Measurements from ENCODE around the gene NOL3. TPM values are rescaled to one million over a fixed set of nuclear protein-coding genes. Genes with fewer than 3 reads are reported as not detected.

Gene NOL3
- total RNA-seq, 1 experiment from 2014 or later: 8.5 TPM

DNA sequence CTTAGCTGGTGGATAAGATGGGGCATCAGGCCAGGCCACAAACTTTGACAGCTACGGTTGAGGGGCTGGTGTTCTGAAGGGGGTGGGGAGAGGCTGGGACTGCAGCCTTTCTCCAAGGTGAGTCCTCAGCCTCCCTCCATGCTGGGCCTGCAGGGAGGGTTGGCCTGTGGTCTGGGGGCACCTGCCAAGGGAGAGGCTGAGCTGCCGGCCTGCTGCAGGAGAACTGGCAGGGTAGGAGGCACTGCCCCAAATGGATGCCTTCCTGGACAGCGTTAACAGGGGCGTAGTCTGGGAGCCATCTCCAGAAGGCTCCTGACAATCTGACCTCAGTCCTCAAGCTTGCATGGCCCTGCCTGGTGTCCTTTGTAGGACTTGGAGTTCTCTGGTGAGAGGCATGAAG is 33.7 kb downstream of the NOL3 start:
- H3K27me3 Mint-ChIP-seq (ENCODE audit: low read depth): no peaks in the 10 kb centered on the region
- ChIA-PET POLR2A (no interaction called here), CTCF (interaction anchor here (0.7 to 1.0 kb wide), 2 partner anchors 19 to 42 kb away, joined by 3 read pairs; no protein-coding TSS in a partner anchor)
- H3K4me1 Mint-ChIP-seq: peaks cover 3% of the 10 kb centered on the region
- no peaks in the 10 kb centered on the region for H3K9me3 Mint-ChIP-seq
- no peak overlapping the region for H3K27ac Mint-ChIP-seq
- no peak for ATAC-seq
- TF ChIP-seq CDX4 (CRISPR knock-in tag; IDR thresholded peaks at IDR 0.05; ENCODE audit: borderline replicate concordance) (no peak), CBFB (CRISPR knock-in tag; IDR thresholded peaks at IDR 0.05; ENCODE audit: low read depth) (no peak)
- no peak overlapping the region for H3K4me3 Mint-ChIP-seq
- peaks cover 2% of the 10 kb centered on the region; the same call in 1 of the 2 replicates for H3K36me3 Mint-ChIP-seq
- no peak for DNase-seq (ENCODE audit: low spot score)

DNA sequence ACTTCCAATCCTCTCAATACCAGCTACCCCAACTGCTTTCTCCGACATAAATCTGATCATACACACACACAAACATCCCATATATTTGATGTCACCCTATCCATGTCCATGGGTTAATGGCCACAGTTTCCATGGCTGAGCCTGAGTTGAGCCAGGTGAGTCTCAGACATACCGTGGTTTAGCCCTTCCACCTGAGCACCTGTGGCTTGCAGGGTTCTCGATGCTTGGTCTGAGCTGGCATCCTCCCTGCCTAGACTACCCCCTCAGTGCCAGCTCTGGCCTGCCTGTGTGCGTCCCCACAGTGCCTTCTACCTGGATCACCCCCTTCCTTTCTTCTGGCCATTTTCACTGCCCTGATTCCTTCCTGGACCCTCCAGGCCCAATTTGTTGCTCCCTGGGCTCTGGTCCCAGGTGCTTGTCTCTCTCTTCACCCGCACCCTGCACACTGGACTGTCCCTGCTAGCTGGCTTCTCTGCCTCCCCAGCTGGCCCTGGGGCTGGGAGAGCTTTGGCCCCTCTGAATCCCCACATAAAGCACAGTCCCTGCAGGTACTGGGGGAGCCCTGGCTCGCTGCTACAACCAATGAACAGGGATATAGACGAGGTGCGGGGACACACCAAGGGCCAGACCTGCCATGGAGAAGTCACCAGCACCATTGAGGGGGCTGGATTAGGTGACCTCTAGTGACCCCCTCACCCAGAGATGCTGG is 35.9 kb downstream of the NOL3 start:
- ChIA-PET CTCF (interaction anchor here (1.0 to 1.7 kb wide), 2 partner anchors 41 to 245 kb away, joined by 3 to 4 read pairs; partner anchors contain the start of genes CES3 and FHOD1), POLR2A (interaction anchor here (0.6 kb wide), 1 partner anchor 1925 kb away, joined by 3 read pairs; no protein-coding TSS in a partner anchor)
- no peak overlapping the region for H3K4me3 Mint-ChIP-seq
- ATAC-seq (no peak), DNase-seq (ENCODE audit: low spot score) (no peak)
- H3K4me1 Mint-ChIP-seq: no peaks in the 10 kb centered on the region
- no peaks in the 10 kb centered on the region for H3K9me3 Mint-ChIP-seq
- no peaks in the 10 kb centered on the region for H3K36me3 Mint-ChIP-seq
- TF ChIP-seq, protein P1, sequence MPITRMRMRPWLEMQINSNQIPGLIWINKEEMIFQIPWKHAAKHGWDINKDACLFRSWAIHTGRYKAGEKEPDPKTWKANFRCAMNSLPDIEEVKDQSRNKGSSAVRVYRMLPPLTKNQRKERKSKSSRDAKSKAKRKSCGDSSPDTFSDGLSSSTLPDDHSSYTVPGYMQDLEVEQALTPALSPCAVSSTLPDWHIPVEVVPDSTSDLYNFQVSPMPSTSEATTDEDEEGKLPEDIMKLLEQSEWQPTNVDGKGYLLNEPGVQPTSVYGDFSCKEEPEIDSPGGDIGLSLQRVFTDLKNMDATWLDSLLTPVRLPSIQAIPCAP (CRISPR knock-in tag; IDR thresholded peaks at IDR 0.05): no peak
- no peak overlapping the region for H3K27ac Mint-ChIP-seq
- no peaks in the 10 kb centered on the region for H3K27me3 Mint-ChIP-seq (ENCODE audit: low read depth)

GRCh38 chr16:67206838-67207248 is 36.5 kb downstream of the NOL3 start:
- no peak for TF ChIP-seq E2F5 (CRISPR knock-in tag; IDR thresholded peaks at IDR 0.05)
- TF ChIP-seq, protein P2, sequence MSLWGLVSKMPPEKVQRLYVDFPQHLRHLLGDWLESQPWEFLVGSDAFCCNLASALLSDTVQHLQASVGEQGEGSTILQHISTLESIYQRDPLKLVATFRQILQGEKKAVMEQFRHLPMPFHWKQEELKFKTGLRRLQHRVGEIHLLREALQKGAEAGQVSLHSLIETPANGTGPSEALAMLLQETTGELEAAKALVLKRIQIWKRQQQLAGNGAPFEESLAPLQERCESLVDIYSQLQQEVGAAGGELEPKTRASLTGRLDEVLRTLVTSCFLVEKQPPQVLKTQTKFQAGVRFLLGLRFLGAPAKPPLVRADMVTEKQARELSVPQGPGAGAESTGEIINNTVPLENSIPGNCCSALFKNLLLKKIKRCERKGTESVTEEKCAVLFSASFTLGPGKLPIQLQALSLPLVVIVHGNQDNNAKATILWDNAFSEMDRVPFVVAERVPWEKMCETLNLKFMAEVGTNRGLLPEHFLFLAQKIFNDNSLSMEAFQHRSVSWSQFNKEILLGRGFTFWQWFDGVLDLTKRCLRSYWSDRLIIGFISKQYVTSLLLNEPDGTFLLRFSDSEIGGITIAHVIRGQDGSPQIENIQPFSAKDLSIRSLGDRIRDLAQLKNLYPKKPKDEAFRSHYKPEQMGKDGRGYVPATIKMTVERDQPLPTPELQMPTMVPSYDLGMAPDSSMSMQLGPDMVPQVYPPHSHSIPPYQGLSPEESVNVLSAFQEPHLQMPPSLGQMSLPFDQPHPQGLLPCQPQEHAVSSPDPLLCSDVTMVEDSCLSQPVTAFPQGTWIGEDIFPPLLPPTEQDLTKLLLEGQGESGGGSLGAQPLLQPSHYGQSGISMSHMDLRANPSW (CRISPR knock-in tag; conservative IDR thresholded peaks at IDR 0.05; ENCODE audit: low read depth): no peak
- TF ChIP-seq ZNF232 (CRISPR knock-in tag; IDR thresholded peaks at IDR 0.05): no peak
- TF ChIP-seq E2F1 (CRISPR knock-in tag; IDR thresholded peaks at IDR 0.05): no peak
- TF ChIP-seq, protein P3, sequence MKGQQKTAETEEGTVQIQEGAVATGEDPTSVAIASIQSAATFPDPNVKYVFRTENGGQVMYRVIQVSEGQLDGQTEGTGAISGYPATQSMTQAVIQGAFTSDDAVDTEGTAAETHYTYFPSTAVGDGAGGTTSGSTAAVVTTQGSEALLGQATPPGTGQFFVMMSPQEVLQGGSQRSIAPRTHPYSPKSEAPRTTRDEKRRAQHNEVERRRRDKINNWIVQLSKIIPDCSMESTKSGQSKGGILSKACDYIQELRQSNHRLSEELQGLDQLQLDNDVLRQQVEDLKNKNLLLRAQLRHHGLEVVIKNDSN (CRISPR knock-in tag; IDR thresholded peaks at IDR 0.05): no peak
- no peak for TF ChIP-seq ZNF512 (CRISPR knock-in tag; IDR thresholded peaks at IDR 0.05; ENCODE audit: borderline replicate concordance)
- TF ChIP-seq ATF6 (CRISPR knock-in tag; IDR thresholded peaks at IDR 0.05): no peak
- no peak for TF ChIP-seq OVOL2 (CRISPR knock-in tag; IDR thresholded peaks at IDR 0.05; ENCODE audit: borderline replicate concordance)
- no peak for TF ChIP-seq SMAD3 (CRISPR knock-in tag; IDR thresholded peaks at IDR 0.05; ENCODE audit: borderline replicate concordance)
- no peaks in the 10 kb centered on the region for H3K4me1 Mint-ChIP-seq
- H3K36me3 Mint-ChIP-seq: no peaks in the 10 kb centered on the region
- no peak overlapping the region for H3K27ac Mint-ChIP-seq
- peaks cover 4% of the 10 kb centered on the region for H3K27me3 Mint-ChIP-seq (ENCODE audit: low read depth)
- H3K9me3 Mint-ChIP-seq: no peaks in the 10 kb centered on the region
- ChIA-PET CTCF (interaction anchor here (1.0 to 9.1 kb wide), 3 partner anchors 8 to 246 kb away, joined by 3 to 65 read pairs (median 4); partner anchors contain the start of genes CES3, ELMO3 and FHOD1), POLR2A (interaction anchor here (0.7 kb wide), 1 partner anchor 8 kb away, joined by 3 read pairs; the partner anchor contains the start of gene ELMO3)
- H3K4me3 Mint-ChIP-seq: no peak overlapping the region
- ATAC-seq: no peak
- DNase-seq (ENCODE audit: low spot score): no peak
